ENCODE results near the gene EXOC2.

EXOC2 gene

GRCh38 chr6:470051-470900, 222.7 kb downstream of the EXOC2 start:
- Histone ChIP-seq H3K9me3 (ENCODE audit: low read length) (no peaks in the 10 kb centered on the region), H3K27me3 (ENCODE audit: control insufficient read depth in 1 of 2, insufficient read depth in 2 of 2, low read length in 2 of 2) (no peaks in the 10 kb centered on the region), H3K36me3 (ENCODE audit: insufficient read depth, low read length) (no peaks in the 10 kb centered on the region), H3K27ac (ENCODE audit: low read depth, low read length) (no peak overlapping the region), H3K4me1 (ENCODE audit: insufficient read depth, low read length) (no peaks in the 10 kb centered on the region), H3K9ac (ENCODE audit: low read length) (no peak overlapping the region), H3K4me3 (ENCODE audit: low read depth in 1 of 2, low read length in 2 of 2) (no peak overlapping the region)

- Histone ChIP-seq H3K9ac (ENCODE audit: low read length) (no peak overlapping the region), H3K36me3 (ENCODE audit: insufficient read depth, low read length) (no peaks in the 10 kb centered on the region), H3K4me1 (ENCODE audit: insufficient read depth, low read length) (no peaks in the 10 kb centered on the region), H3K4me3 (ENCODE audit: low read depth in 1 of 2, low read length in 2 of 2) (no peak overlapping the region), H3K27me3 (ENCODE audit: control insufficient read depth in 1 of 2, insufficient read depth in 2 of 2, low read length in 2 of 2) (no peaks in the 10 kb centered on the region), H3K9me3 (ENCODE audit: low read length) (no peaks in the 10 kb centered on the region), H3K27ac (ENCODE audit: low read depth, low read length) (no peak overlapping the region)
Measured at GRCh38 chr6:467671-468082, 225.3 kb downstream of the EXOC2 start.

GRCh38 chr6:467111-467510, 225.8 kb downstream of the EXOC2 start:
- Histone ChIP-seq H3K9ac (ENCODE audit: low read length) (no peak overlapping the region), H3K36me3 (ENCODE audit: insufficient read depth, low read length) (no peaks in the 10 kb centered on the region), H3K4me1 (ENCODE audit: insufficient read depth, low read length) (no peaks in the 10 kb centered on the region), H3K4me3 (ENCODE audit: low read depth in 1 of 2, low read length in 2 of 2) (no peak overlapping the region), H3K9me3 (ENCODE audit: low read length) (no peaks in the 10 kb centered on the region), H3K27me3 (ENCODE audit: control insufficient read depth in 1 of 2, insufficient read depth in 2 of 2, low read length in 2 of 2) (no peaks in the 10 kb centered on the region), H3K27ac (ENCODE audit: low read depth, low read length) (no peak overlapping the region)

GRCh38 chr6:466564-466963, 226.4 kb downstream of the EXOC2 start:
- Histone ChIP-seq H3K4me1 (ENCODE audit: insufficient read depth, low read length) (no peaks in the 10 kb centered on the region), H3K9me3 (ENCODE audit: low read length) (no peaks in the 10 kb centered on the region), H3K9ac (ENCODE audit: low read length) (no peak overlapping the region), H3K27me3 (ENCODE audit: control insufficient read depth in 1 of 2, insufficient read depth in 2 of 2, low read length in 2 of 2) (no peaks in the 10 kb centered on the region), H3K4me3 (ENCODE audit: low read depth in 1 of 2, low read length in 2 of 2) (no peak overlapping the region), H3K36me3 (ENCODE audit: insufficient read depth, low read length) (no peaks in the 10 kb centered on the region), H3K27ac (ENCODE audit: low read depth, low read length) (no peak overlapping the region)

GRCh38 chr6:465531-466348, 227.2 kb downstream of the EXOC2 start:
- Histone ChIP-seq H3K9ac (ENCODE audit: low read length) (no peak overlapping the region), H3K4me3 (ENCODE audit: low read depth in 1 of 2, low read length in 2 of 2) (no peak overlapping the region), H3K27me3 (ENCODE audit: control insufficient read depth in 1 of 2, insufficient read depth in 2 of 2, low read length in 2 of 2) (no peaks in the 10 kb centered on the region), H3K9me3 (ENCODE audit: low read length) (no peaks in the 10 kb centered on the region), H3K27ac (ENCODE audit: low read depth, low read length) (no peak overlapping the region), H3K36me3 (ENCODE audit: insufficient read depth, low read length) (no peaks in the 10 kb centered on the region), H3K4me1 (ENCODE audit: insufficient read depth, low read length) (no peaks in the 10 kb centered on the region)

- no peaks in the 10 kb centered on the region for H3K36me3 ChIP-seq (ENCODE audit: insufficient read depth, low read length)
- no peaks in the 10 kb centered on the region for H3K27me3 ChIP-seq (ENCODE audit: control insufficient read depth in 1 of 2, insufficient read depth in 2 of 2, low read length in 2 of 2)
- H3K9ac ChIP-seq (ENCODE audit: low read length), result no peak overlapping the region
- H3K4me1 ChIP-seq (ENCODE audit: insufficient read depth, low read length), result no peaks in the 10 kb centered on the region
- no peaks in the 10 kb centered on the region for H3K9me3 ChIP-seq (ENCODE audit: low read length)
- no peak overlapping the region for H3K4me3 ChIP-seq (ENCODE audit: low read depth in 1 of 2, low read length in 2 of 2)
- no peak overlapping the region for H3K27ac ChIP-seq (ENCODE audit: low read depth, low read length)
Measured at GRCh38 chr6:456887-457286, 236.1 kb downstream of the EXOC2 start.

- no peak overlapping the region for H3K9ac ChIP-seq (ENCODE audit: low read length)
- H3K4me1 ChIP-seq (ENCODE audit: insufficient read depth, low read length), result no peaks in the 10 kb centered on the region
- H3K9me3 ChIP-seq (ENCODE audit: low read length), result no peaks in the 10 kb centered on the region
- no peak overlapping the region for H3K4me3 ChIP-seq (ENCODE audit: low read depth in 1 of 2, low read length in 2 of 2)
- H3K27me3 ChIP-seq (ENCODE audit: control insufficient read depth in 1 of 2, insufficient read depth in 2 of 2, low read length in 2 of 2), result no peaks in the 10 kb centered on the region
- H3K36me3 ChIP-seq (ENCODE audit: insufficient read depth, low read length), result no peaks in the 10 kb centered on the region
- H3K27ac ChIP-seq (ENCODE audit: low read depth, low read length), result no peak overlapping the region
Measured at GRCh38 chr6:456358-456867, 236.5 kb downstream of the EXOC2 start.

GRCh38 chr6:455835-456234, 237.1 kb downstream of the EXOC2 start:
- Histone ChIP-seq H3K4me1 (ENCODE audit: insufficient read depth, low read length) (no peaks in the 10 kb centered on the region), H3K9ac (ENCODE audit: low read length) (no peak overlapping the region), H3K27me3 (ENCODE audit: control insufficient read depth in 1 of 2, insufficient read depth in 2 of 2, low read length in 2 of 2) (no peaks in the 10 kb centered on the region), H3K4me3 (ENCODE audit: low read depth in 1 of 2, low read length in 2 of 2) (no peak overlapping the region), H3K9me3 (ENCODE audit: low read length) (no peaks in the 10 kb centered on the region), H3K27ac (ENCODE audit: low read depth, low read length) (no peak overlapping the region), H3K36me3 (ENCODE audit: insufficient read depth, low read length) (no peaks in the 10 kb centered on the region)

GRCh38 chr6:455006-455585, 237.8 kb downstream of the EXOC2 start:
- no peak overlapping the region for H3K9ac ChIP-seq (ENCODE audit: low read length)
- no peaks in the 10 kb centered on the region for H3K27me3 ChIP-seq (ENCODE audit: control insufficient read depth in 1 of 2, insufficient read depth in 2 of 2, low read length in 2 of 2)
- H3K4me3 ChIP-seq (ENCODE audit: low read depth in 1 of 2, low read length in 2 of 2), result no peak overlapping the region
- no peak overlapping the region for H3K27ac ChIP-seq (ENCODE audit: low read depth, low read length)
- no peaks in the 10 kb centered on the region for H3K36me3 ChIP-seq (ENCODE audit: insufficient read depth, low read length)
- H3K4me1 ChIP-seq (ENCODE audit: insufficient read depth, low read length), result no peaks in the 10 kb centered on the region
- H3K9me3 ChIP-seq (ENCODE audit: low read length), result no peaks in the 10 kb centered on the region

- H3K9me3 ChIP-seq (ENCODE audit: low read length), result no peaks in the 10 kb centered on the region
- no peaks in the 10 kb centered on the region for H3K27me3 ChIP-seq (ENCODE audit: control insufficient read depth in 1 of 2, insufficient read depth in 2 of 2, low read length in 2 of 2)
- H3K27ac ChIP-seq (ENCODE audit: low read depth, low read length), result no peak overlapping the region
- H3K4me3 ChIP-seq (ENCODE audit: low read depth in 1 of 2, low read length in 2 of 2), result no peak overlapping the region
- H3K9ac ChIP-seq (ENCODE audit: low read length), result no peak overlapping the region
- H3K36me3 ChIP-seq (ENCODE audit: insufficient read depth, low read length), result no peaks in the 10 kb centered on the region
- H3K4me1 ChIP-seq (ENCODE audit: insufficient read depth, low read length), result no peaks in the 10 kb centered on the region
Measured at GRCh38 chr6:454148-454991, 238.6 kb downstream of the EXOC2 start.

GRCh38 chr6:453152-453551, 239.8 kb downstream of the EXOC2 start:
- Histone ChIP-seq H3K27me3 (ENCODE audit: control insufficient read depth in 1 of 2, insufficient read depth in 2 of 2, low read length in 2 of 2) (no peaks in the 10 kb centered on the region), H3K4me1 (ENCODE audit: insufficient read depth, low read length) (no peaks in the 10 kb centered on the region), H3K9me3 (ENCODE audit: low read length) (no peaks in the 10 kb centered on the region), H3K27ac (ENCODE audit: low read depth, low read length) (no peak overlapping the region), H3K9ac (ENCODE audit: low read length) (no peak overlapping the region), H3K36me3 (ENCODE audit: insufficient read depth, low read length) (no peaks in the 10 kb centered on the region), H3K4me3 (ENCODE audit: low read depth in 1 of 2, low read length in 2 of 2) (no peak overlapping the region)

All from muscle layer of colon (tissue), 2 donors.